Osteoblast (primary cell): ENCODE measurements around the gene BCL2L1. TPM values are rescaled to one million over a fixed set of nuclear protein-coding genes. Genes with fewer than 3 reads are reported as not detected.

Source experiments
- DNase-seq: peaks from one replicate; pipeline ENCODE4 v3.0.0; 2011; ENCODE audit warnings: low spot score, mixed read lengths; ENCODE audit not compliant: insufficient read length; ENCODE audit errors: missing footprints
- H2AFZ ChIP-seq: 2 replicates; pipeline ENCODE4 v1.6.0; 2011; ENCODE audit warnings: mild to moderate bottlenecking, low read length
- H3K27ac ChIP-seq: 2 replicates; pipeline ENCODE4 v1.5.1; 2011; ENCODE audit warnings: mild to moderate bottlenecking, low read depth, low read length, moderate library complexity
- H3K27me3 ChIP-seq: 2 replicates; pipeline ENCODE4 v1.6.0; 2012; ENCODE audit warnings: mild to moderate bottlenecking, control low read depth, inconsistent platforms, low read length, moderate library complexity; ENCODE audit not compliant: insufficient read depth
- H3K36me3 ChIP-seq: 2 replicates; pipeline ENCODE4 v1.5.1; 2011; ENCODE audit warnings: mild to moderate bottlenecking, low read length, control low read depth, moderate library complexity; ENCODE audit not compliant: insufficient read depth
- H3K4me1 ChIP-seq: 2 replicates; pipeline ENCODE4 v1.5.1; 2011; ENCODE audit warnings: mild to moderate bottlenecking, low read length, control low read depth, moderate library complexity; ENCODE audit not compliant: insufficient read depth
- H3K4me2 ChIP-seq: 2 replicates; pipeline ENCODE4 v1.6.0; 2011; ENCODE audit warnings: mild to moderate bottlenecking, low read length; ENCODE audit not compliant: insufficient read depth
- H3K4me3 ChIP-seq: fragments of 200-600 bp; sonication (generic); 3 replicates; pipeline ENCODE4 v1.5.1; 2012; ENCODE audit warnings: mild to moderate bottlenecking, low read length, inconsistent platforms; ENCODE audit not compliant: insufficient read depth
- H3K79me2 ChIP-seq: 2 replicates; pipeline ENCODE4 v1.6.0; 2012; ENCODE audit warnings: mild to moderate bottlenecking, low read length, control low read depth, inconsistent platforms; ENCODE audit not compliant: insufficient read depth
- H3K9me3 ChIP-seq: 2 replicates; pipeline ENCODE4 v1.5.1; 2011; ENCODE audit warnings: low read depth, low read length, control low read depth
- H4K20me1 ChIP-seq: 2 replicates; pipeline ENCODE4 v1.6.0; 2012; ENCODE audit warnings: mild to moderate bottlenecking, low read length, control low read depth; ENCODE audit not compliant: insufficient read depth
- CTCF ChIP-seq: IDR thresholded peaks from 2 replicates; pipeline ENCODE4 v1.5.1; 2011; ENCODE audit warnings: mild to moderate bottlenecking, low read depth, low read length, moderate library complexity; ENCODE audit errors: extremely low read depth
- total RNA-seq: library from RNA; depleted of rRNA; stranded (reverse); fragments of >200 nt; gene quantifications from 2 replicates; pipeline ENCODE4 v1.2.3, GENCODE V29; 2012

BCL2L1 gene
- total RNA-seq, 1 donor = 127 TPM

- Histone ChIP-seq H4K20me1 (peaks cover 6% of the 10 kb centered on the region), H3K4me3 (peak overlapping the region; percentile 39), H3K9me3 (no peaks in the 10 kb centered on the region), H3K79me2 (peaks cover 91% of the 10 kb centered on the region), H3K36me3 (peaks cover 37% of the 10 kb centered on the region), H3K4me1 (peaks cover 68% of the 10 kb centered on the region), H2AFZ (no peak overlapping the region), H3K27me3 (no peaks in the 10 kb centered on the region), H3K4me2 (peak overlapping the region; percentile 57), H3K27ac (peak overlapping the region; percentile 40)
- DNase-seq = no peak
- no peak for TF ChIP-seq CTCF
Observed at GRCh38 chr20:31717478-31718201, 5.0 kb downstream of the BCL2L1 start.

GRCh38 chr20:31716818-31717477, 5.7 kb downstream of the BCL2L1 start:
- H3K4me1 ChIP-seq = peaks cover 75% of the 10 kb centered on the region
- H3K9me3 ChIP-seq = no peaks in the 10 kb centered on the region
- no peak for DNase-seq
- H2AFZ ChIP-seq = no peak overlapping the region
- H3K27ac ChIP-seq = peak overlapping the region; percentile 40
- H3K4me3 ChIP-seq = peak overlapping the region; percentile 33
- H4K20me1 ChIP-seq = peaks cover 6% of the 10 kb centered on the region
- H3K27me3 ChIP-seq = no peaks in the 10 kb centered on the region
- TF ChIP-seq CTCF = no peak
- H3K36me3 ChIP-seq = peaks cover 40% of the 10 kb centered on the region
- peak overlapping the region; percentile 57 for H3K4me2 ChIP-seq
- peaks cover 91% of the 10 kb centered on the region for H3K79me2 ChIP-seq

- Histone ChIP-seq H3K36me3 (peaks cover 44% of the 10 kb centered on the region), H3K4me1 (peaks cover 77% of the 10 kb centered on the region), H3K4me3 (no peak overlapping the region)
Observed at GRCh38 chr20:31716351-31716750, 6.3 kb downstream of the BCL2L1 start.

More at GRCh38 chr20:31716351-31716750, 6.3 kb downstream of the BCL2L1 start:
- H3K79me2 ChIP-seq = peaks cover 91% of the 10 kb centered on the region
- H2AFZ ChIP-seq = no peak overlapping the region
- no peak for TF ChIP-seq CTCF
- H3K9me3 ChIP-seq = no peaks in the 10 kb centered on the region
- H4K20me1 ChIP-seq = peaks cover 6% of the 10 kb centered on the region
- no peak for DNase-seq
- H3K27me3 ChIP-seq = no peaks in the 10 kb centered on the region
- H3K27ac ChIP-seq = peak overlapping the region; percentile 40
- H3K4me2 ChIP-seq = peak overlapping the region; percentile 57
